ENCODE data around the gene CCNL2.

- no peak for TF ChIP-seq POLR2AphosphoS5 (IDR thresholded peaks at IDR 0.05; ENCODE audit: borderline replicate concordance, low read depth, low read length)
- TF ChIP-seq EZH2 (IDR thresholded peaks at IDR 0.05), result no peak
Measured at GRCh38 chr1:1356166-1356795, 42.9 kb downstream of the CCNL2 start.
